HepG2 (cell line): Measurements from ENCODE around the gene ITSN2. TPM values are rescaled to one million over a fixed set of nuclear protein-coding genes. Genes with fewer than 3 reads are reported as not detected.

ENCODE experiments used
- ATAC-seq: fragments of 200-7000 bp; cut with Tn5 transposase; 3 replicates; pipeline ENCODE4 v1.9.1; 2020; ENCODE audit warnings: mild to moderate bottlenecking, moderate library complexity
- BruUV-seq: library from RNA; stranded (reverse); fragments of 400-500 nt; replicated peaks from 2 replicates; lab custom pipeline; 2021; lab: Mats Ljungman, UMichigan
- CTCF ChIA-PET: fragments of 300-600 bp; formaldehyde crosslinking; extraction: SDS; loops from one replicate; lab custom pipeline; 2021; ENCODE audit warnings: low total read pairs, inconsistent platforms, low intra/inter-chr PET ratio; lab: Yijun Ruan, JAX
- POLR2A ChIA-PET: fragments of 350-600 bp; sonication (Branson Sonifier 250); formaldehyde crosslinking; loops from one replicate; lab custom pipeline; 2020; ENCODE audit warnings: antibody characterized with exemption, inconsistent platforms; lab: Yijun Ruan, JAX
- DNase-seq: peaks from one replicate; pipeline ENCODE4 v3.0.0-alpha.2; 2015; ENCODE audit warnings: low spot score
- FAIRE-seq: peaks from 3 replicates; lab custom pipeline; 2011; peaks lifted over from hg19 to GRCh38; lab: Jason Lieb, UNC
- H2AFZ ChIP-seq: one replicate; pipeline ENCODE4 v1.6.1; 2011; ENCODE audit warnings: low read length, inconsistent platforms
- H3K27ac ChIP-seq: fragments of 300-600 bp; 3 replicates; pipeline ENCODE4 v1.8.0; 2011; ENCODE audit warnings: mixed run types, mild to moderate bottlenecking, mixed read lengths, low read length, inconsistent platforms; ENCODE audit not compliant: insufficient read depth; ENCODE audit errors: extremely low read length
- H3K27me3 ChIP-seq, 2 experiments: fragments of 200-600 bp in 1 of 2; 2 replicates in 1 of 2; 3 replicates in 1 of 2; pipeline versions ENCODE4 v1.6.0 to v1.8.0; 2011; ENCODE audit warnings: low read length in 2 of 2, mild to moderate bottlenecking in 2 of 2, moderate library complexity in 2 of 2, inconsistent platforms in 1 of 2; ENCODE audit not compliant: insufficient read depth in 2 of 2, control insufficient read depth in 1 of 2
- H3K36me3 ChIP-seq, 2 experiments: fragments of 200-600 bp in 1 of 2; replicated peaks in 1 of 2; 2 replicates in 1 of 2; 3 replicates in 1 of 2; pipeline versions ENCODE4 v1.5.1 to v1.8.0; 2011; ENCODE audit warnings: low read length in 2 of 2, inconsistent platforms in 1 of 2; ENCODE audit not compliant: insufficient read depth in 2 of 2, control insufficient read depth in 1 of 2
- H3K4me1 ChIP-seq: 2 replicates; pipeline ENCODE4 v1.5.1; 2012; ENCODE audit warnings: low read length, inconsistent platforms; ENCODE audit not compliant: insufficient read depth
- H3K4me2 ChIP-seq: 2 replicates; pipeline ENCODE4 v1.6.0; 2011; ENCODE audit warnings: low read depth, low read length, inconsistent platforms
- H3K4me3 ChIP-seq, 3 experiments: fragments of 200-600 bp in 1 of 3; sonication (generic), shearing (Covaris generic) in 1 of 3; replicated peaks in 1 of 3; 2 replicates each; pipeline ENCODE4 v1.5.1; 2011 to 2016; ENCODE audit warnings: low read length in 3 of 3, inconsistent platforms in 2 of 3, low read depth in 2 of 3, mild to moderate bottlenecking in 2 of 3, control low read depth in 1 of 3, mixed read lengths in 1 of 3; ENCODE audit not compliant: insufficient read depth in 1 of 3
- H3K79me2 ChIP-seq: one replicate; pipeline ENCODE4 v1.6.1; 2011; ENCODE audit warnings: low read length, inconsistent platforms; ENCODE audit not compliant: insufficient read depth
- H3K9ac ChIP-seq: 2 replicates; pipeline ENCODE4 v1.6.0; 2011; ENCODE audit warnings: mild to moderate bottlenecking, low read depth, low read length, inconsistent platforms; ENCODE audit not compliant: insufficient read depth
- H3K9me3 ChIP-seq: 2 replicates; pipeline ENCODE4 v1.5.1; 2012; ENCODE audit warnings: mild to moderate bottlenecking, low read length
- H4K20me1 ChIP-seq: 2 replicates; pipeline ENCODE4 v1.6.0; 2011; ENCODE audit warnings: inconsistent platforms, mild to moderate bottlenecking, low read length, moderate library complexity; ENCODE audit not compliant: insufficient read depth
- CAMTA2 ChIP-seq: sonication (generic); formaldehyde crosslinking; IDR thresholded peaks from 2 replicates; pipeline ENCODE4 v1.4.0; 2020; ENCODE audit warnings: mild to moderate bottlenecking, missing genetic modification reagents, borderline replicate concordance
- CENPX ChIP-seq: sonication (generic); formaldehyde crosslinking; IDR thresholded peaks from 2 replicates; pipeline ENCODE4 v1.9.0; 2021; ENCODE audit warnings: mild to moderate bottlenecking, missing genetic modification reagents, moderate library complexity
- GPN1 ChIP-seq: sonication (generic); formaldehyde crosslinking; IDR thresholded peaks from 2 replicates; pipeline ENCODE4 v1.5.1; 2020; ENCODE audit warnings: missing genetic modification reagents, borderline replicate concordance
- HES4 ChIP-seq: sonication (generic); formaldehyde crosslinking; IDR thresholded peaks from 2 replicates; pipeline ENCODE4 v1.9.0; 2021; ENCODE audit warnings: mild to moderate bottlenecking, missing genetic modification reagents, borderline replicate concordance
- NFYC ChIP-seq: IDR thresholded peaks from 2 replicates; pipeline ENCODE4 v1.6.1; 2016; ENCODE audit warnings: missing genetic modification reagents, missing compliant biosample characterization
- REPIN1 ChIP-seq: sonication (generic); formaldehyde crosslinking; IDR thresholded peaks from 2 replicates; pipeline ENCODE4 v1.8.0; 2022; ENCODE audit warnings: missing genetic modification reagents, low read depth, mild to moderate bottlenecking, borderline replicate concordance
- SNAPC5 ChIP-seq: sonication (generic); formaldehyde crosslinking; IDR thresholded peaks from 2 replicates; pipeline ENCODE4 v1.8.1; 2023; ENCODE audit warnings: mild to moderate bottlenecking, missing genetic modification reagents, borderline replicate concordance
- ZNF547 ChIP-seq: sonication (generic); formaldehyde crosslinking; IDR thresholded peaks from 2 replicates; pipeline ENCODE4 v1.5.1; 2020; ENCODE audit warnings: mild to moderate bottlenecking, missing genetic modification reagents
- ZNF558 ChIP-seq: sonication (generic); formaldehyde crosslinking; IDR thresholded peaks from 2 replicates; pipeline ENCODE4 v1.9.0; 2022; ENCODE audit warnings: mild to moderate bottlenecking, missing genetic modification reagents, borderline replicate concordance
- ZNF776 ChIP-seq: sonication (generic); formaldehyde crosslinking; IDR thresholded peaks from 2 replicates; pipeline ENCODE4 v1.4.0; 2020; ENCODE audit warnings: mild to moderate bottlenecking, missing genetic modification reagents
- ZNF83 ChIP-seq: sonication (generic); formaldehyde crosslinking; IDR thresholded peaks from 2 replicates; pipeline ENCODE4 v1.4.0; 2020; ENCODE audit warnings: missing genetic modification reagents, mild to moderate bottlenecking, borderline replicate concordance
- WGBS: methylation state at CpG from one replicate; pipeline ENCODE4 v1.1.6; 2017; ENCODE audit warnings: low lambda C conversion rate; 5-methylcytosine and 5-hydroxymethylcytosine counted together
- in situ Hi-C: cut with HindIII; loops from 2 replicates; pipeline ENCODE4 v1.10.0; 2017; ENCODE audit warnings: low pct_unique_long_range_greater_than_20kb; ENCODE audit not compliant: extremely low pct_ligation_motif_present
- intact Hi-C: fragments of 100-400 bp; cut with micrococcal nuclease; formaldehyde crosslinking; loops from one replicate; pipeline ENCODE4 v1.10.0; 2022; ENCODE audit not compliant: unreplicated experiment
- polyA plus RNA-seq, 8 experiments: library from polyadenylated mRNA; depleted of rRNA in 3 of 8; stranded (reverse) in 7 of 8; unstranded in 1 of 8; fragments of >200 nt; fragmentation: Illumina TruSeq in 4 of 8; extraction: Trizol in 4 of 8; gene quantifications; 2 replicates each; pipeline versions ENCODE4 v1.2.1 to v1.2.3, GENCODE V29; 2011 to 2016; ENCODE audit warnings: low read depth in 4 of 8, missing spikeins in 1 of 8, mixed read lengths in 1 of 8; ENCODE audit not compliant: insufficient read depth in 1 of 8
- total RNA-seq, 5 experiments: library from RNA; depleted of rRNA; stranded (reverse); fragments of >200 nt; fragmentation: Illumina TruSeq; extraction: Trizol; gene quantifications; 2 replicates each; pipeline ENCODE4 v1.2.3, GENCODE V29; 2016; ENCODE audit warnings: low read depth in 1 of 5
- TF ChIP-seq, protein P1 (sequence below): sonication (generic); formaldehyde crosslinking; IDR thresholded peaks from 2 replicates; pipeline ENCODE4 v1.4.0; 2020; ENCODE audit warnings: missing genetic modification reagents

ITSN2 gene
- total and polyA plus RNA-seq, 2 of the 13 experiments (the other 11 are each of a cell fraction or from before 2014, with no cell fraction given), result 26.0 to 26.6 TPM

DNA sequence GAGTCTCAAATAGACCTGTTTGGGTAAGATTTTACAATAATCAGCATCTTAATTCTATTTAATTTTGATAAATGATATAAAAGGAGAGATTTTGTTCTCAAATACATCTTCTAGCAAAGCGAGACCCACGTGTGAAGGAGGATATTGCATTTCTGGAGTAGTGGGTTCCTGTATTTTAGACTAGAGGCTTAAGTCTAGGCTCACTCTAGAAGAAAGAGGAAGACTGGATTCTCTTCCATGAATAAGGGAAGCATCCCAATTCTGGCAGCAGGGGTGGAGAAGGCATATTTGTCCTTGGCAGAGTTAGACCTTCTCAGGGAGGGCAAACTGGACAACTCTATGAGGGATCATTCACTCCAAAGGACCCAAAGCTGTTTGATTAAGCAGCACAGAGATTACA lies 196.7 kb downstream of the ITSN2 start:
- peaks cover 5% of the 10 kb centered on the region; the same call in 1 of the 2 replicates for H3K4me1 ChIP-seq
- no peaks in the 10 kb centered on the region for H4K20me1 ChIP-seq
- in situ Hi-C loops (loop anchor here (10.0 kb wide), 3 partner anchors 79 to 339 kb away; partner anchors contain the start of gene TP53I3), intact Hi-C loops (no loop called here)
- H3K79me2 ChIP-seq, result no peaks in the 10 kb centered on the region
- H3K4me3 ChIP-seq, result no peak overlapping the region
- H3K27me3 ChIP-seq, result peaks cover 2 to 21% of the 10 kb centered on the region in 2 experiments; a peak in 3 of 5 replicates
- no peaks in the 10 kb centered on the region for H3K9me3 ChIP-seq
- H3K4me2 ChIP-seq, result no peak overlapping the region
- WGBS, result 8% methylated on average over 2 of the region's 2 CpGs
- POLR2A ChIA-PET, result interaction anchor here (2.1 kb wide), 1 partner anchor 79 kb away, joined by 11 read pairs; the partner anchor contains the start of gene TP53I3
- no peak for FAIRE-seq
- no peak overlapping the region for H2AFZ ChIP-seq
- ATAC-seq, result no peak
- no peak for TF ChIP-seq CENPX (CRISPR knock-in tag)
- TF ChIP-seq GPN1 (CRISPR knock-in tag), result no peak
- no peak for TF ChIP-seq HES4 (CRISPR knock-in tag)
- no peak for TF ChIP-seq NFYC (CRISPR knock-in tag)
- TF ChIP-seq CAMTA2 (CRISPR knock-in tag), result no peak
- TF ChIP-seq ZNF83 (CRISPR knock-in tag), result no peak
- TF ChIP-seq SNAPC5 (CRISPR knock-in tag), result no peak
- TF ChIP-seq ZNF776 (CRISPR knock-in tag), result no peak
- TF ChIP-seq, protein P1, sequence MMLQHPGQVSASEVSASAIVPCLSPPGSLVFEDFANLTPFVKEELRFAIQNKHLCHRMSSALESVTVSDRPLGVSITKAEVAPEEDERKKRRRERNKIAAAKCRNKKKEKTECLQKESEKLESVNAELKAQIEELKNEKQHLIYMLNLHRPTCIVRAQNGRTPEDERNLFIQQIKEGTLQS, result no peak
- no peak for TF ChIP-seq ZNF547 (CRISPR knock-in tag)
- TF ChIP-seq ZNF558 (CRISPR knock-in tag), result no peak
- TF ChIP-seq REPIN1 (CRISPR knock-in tag), result no peak
- H3K27ac ChIP-seq, result no peak overlapping the region
- CTCF ChIA-PET, result interaction anchor here (0.9 to 4.9 kb wide), 11 partner anchors 8 to 338 kb away, joined by 3 to 71 read pairs (median 10); partner anchors contain the start of genes ATAD2B, FAM228B, SF3B6 and TP53I3
- no peak for DNase-seq
- H3K36me3 ChIP-seq, result no peaks in the 10 kb centered on the region
- no peak overlapping the region for H3K9ac ChIP-seq
- no TSS peak for BruUV-seq
